Fibroblast of pulmonary artery (primary cell): ENCODE results near the gene LARGE2.
A peak's percentile ranks its signal among the peaks of the same experiment; 100 is the strongest.

Experiments used
- DNase-seq: peaks from one replicate; pipeline ENCODE4 v3.0.0-alpha.2; 2010; ENCODE audit warnings: low read depth
- H3K4me3 ChIP-seq: replicated peaks from 2 replicates; pipeline ENCODE4 v1.5.1; 2011; ENCODE audit warnings: low read depth, mild to moderate bottlenecking, control low read depth, low read length, moderate library complexity
- TF ChIP-seq, protein P1 (sequence below): IDR thresholded peaks from 2 replicates; pipeline ENCODE4 v1.5.1; 2011; ENCODE audit warnings: mild to moderate bottlenecking, control low read depth, low read length, inconsistent platforms; ENCODE audit errors: missing control alignments

LARGE2 gene

DNA sequence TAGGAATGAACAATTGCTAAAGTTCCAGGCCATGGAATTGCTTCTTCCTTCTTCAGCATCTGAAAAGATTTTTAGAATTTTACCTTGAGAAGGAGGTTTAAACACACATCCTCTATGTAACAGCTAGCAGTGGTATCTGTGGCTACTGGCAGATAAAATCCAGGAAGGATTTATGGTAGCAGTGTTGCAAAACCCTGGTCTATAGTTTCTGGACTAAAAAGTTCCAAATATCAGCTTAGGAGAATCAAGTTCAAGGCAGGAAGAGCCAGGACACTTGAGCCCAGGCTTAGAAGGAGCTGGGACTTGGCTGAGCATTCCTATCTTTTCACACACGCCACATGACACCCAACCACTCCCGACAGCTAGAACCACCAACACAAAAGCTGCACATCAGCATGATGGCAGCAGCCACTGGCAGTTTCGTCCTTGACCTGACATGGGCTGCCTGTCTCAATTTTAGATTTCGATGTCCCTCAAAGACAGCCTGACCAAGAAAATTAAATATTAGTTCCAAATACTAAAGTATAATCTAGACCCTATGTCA, 14.1 kb downstream of the LARGE2 start:
- H3K4me3 ChIP-seq: no peak overlapping the region
- TF ChIP-seq, protein P1, sequence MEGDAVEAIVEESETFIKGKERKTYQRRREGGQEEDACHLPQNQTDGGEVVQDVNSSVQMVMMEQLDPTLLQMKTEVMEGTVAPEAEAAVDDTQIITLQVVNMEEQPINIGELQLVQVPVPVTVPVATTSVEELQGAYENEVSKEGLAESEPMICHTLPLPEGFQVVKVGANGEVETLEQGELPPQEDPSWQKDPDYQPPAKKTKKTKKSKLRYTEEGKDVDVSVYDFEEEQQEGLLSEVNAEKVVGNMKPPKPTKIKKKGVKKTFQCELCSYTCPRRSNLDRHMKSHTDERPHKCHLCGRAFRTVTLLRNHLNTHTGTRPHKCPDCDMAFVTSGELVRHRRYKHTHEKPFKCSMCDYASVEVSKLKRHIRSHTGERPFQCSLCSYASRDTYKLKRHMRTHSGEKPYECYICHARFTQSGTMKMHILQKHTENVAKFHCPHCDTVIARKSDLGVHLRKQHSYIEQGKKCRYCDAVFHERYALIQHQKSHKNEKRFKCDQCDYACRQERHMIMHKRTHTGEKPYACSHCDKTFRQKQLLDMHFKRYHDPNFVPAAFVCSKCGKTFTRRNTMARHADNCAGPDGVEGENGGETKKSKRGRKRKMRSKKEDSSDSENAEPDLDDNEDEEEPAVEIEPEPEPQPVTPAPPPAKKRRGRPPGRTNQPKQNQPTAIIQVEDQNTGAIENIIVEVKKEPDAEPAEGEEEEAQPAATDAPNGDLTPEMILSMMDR: no peak
- no peak for DNase-seq

DNA sequence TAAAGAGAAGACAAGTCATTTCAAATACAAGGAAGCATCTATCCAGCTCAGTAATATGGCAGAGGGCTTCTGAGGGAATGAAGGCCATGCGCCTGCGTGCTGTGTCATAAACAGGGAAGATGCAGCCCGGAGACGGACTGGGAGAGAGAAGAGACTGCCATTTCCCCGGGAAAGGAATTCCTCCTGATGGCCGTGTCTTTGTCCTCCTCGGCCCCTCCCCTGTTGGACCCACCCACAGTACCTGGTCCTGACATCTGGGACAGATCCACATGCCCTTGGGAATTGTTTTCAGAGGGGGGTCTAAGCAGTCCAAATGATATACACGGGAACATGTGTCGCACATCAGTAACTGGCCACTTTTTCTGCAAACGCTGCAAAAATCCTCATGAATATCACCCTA, 15.5 kb downstream of the LARGE2 start:
- no peak overlapping the region for H3K4me3 ChIP-seq
- DNase-seq: no peak
- TF ChIP-seq, protein P1: no peak

GRCh38 chr11:45939836-45940235, 17.4 kb downstream of the LARGE2 start:
- peak; percentile 20 for DNase-seq
- no peak overlapping the region for H3K4me3 ChIP-seq
- TF ChIP-seq, protein P1: no peak

- DNase-seq: no peak
- H3K4me3 ChIP-seq: no peak overlapping the region
- TF ChIP-seq, protein P1: no peak
Observed at GRCh38 chr11:45941285-45941684, 18.8 kb downstream of the LARGE2 start.

DNA sequence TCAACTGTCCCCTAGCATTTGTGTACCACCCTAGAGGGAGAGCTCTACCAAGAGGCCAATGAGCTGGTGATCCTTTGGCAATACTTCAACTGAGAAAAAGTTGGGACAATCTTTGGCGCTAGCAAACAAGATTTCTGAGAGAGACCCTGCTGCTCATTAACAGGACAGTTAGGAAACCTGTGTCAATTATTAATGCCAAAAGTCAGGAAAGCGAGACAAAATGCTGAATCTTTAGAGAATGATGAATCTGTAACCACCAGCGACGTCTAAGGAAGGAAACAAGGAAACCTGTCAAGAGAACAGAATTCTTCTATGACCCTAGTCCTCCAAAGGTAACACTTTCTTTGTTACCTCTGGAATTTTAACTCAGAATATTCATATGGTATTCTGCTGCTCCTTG, 19.9 kb downstream of the LARGE2 start:
- H3K4me3 ChIP-seq: no peak overlapping the region
- TF ChIP-seq, protein P1: no peak
- no peak for DNase-seq

- H3K4me3 ChIP-seq: no peak overlapping the region
- DNase-seq: no peak
- TF ChIP-seq, protein P1: no peak
Observed at GRCh38 chr11:45945397-45945999, 23.0 kb downstream of the LARGE2 start.

- no peak overlapping the region for H3K4me3 ChIP-seq
- no peak for DNase-seq
- TF ChIP-seq, protein P1: no peak
Observed at GRCh38 chr11:45947885-45948284, 25.4 kb downstream of the LARGE2 start.
